Measurements from ENCODE around the gene RHBDL1. TPM values are rescaled to one million over a fixed set of nuclear protein-coding genes. Genes with fewer than 3 reads are reported as not detected.

Gene RHBDL1
- total RNA-seq, 1 donor from 2014 or later: under 0.01 TPM

GRCh38 chr16:636206-637080 is 39.0 kb upstream of the RHBDL1 start, which contains the start of gene METTL26:
Gene METTL26, minus strand, starts transcription at chr16:636305. Its CDS starts 15 bp downstream, at chr16:636290.
- DNase-seq (ENCODE audit: low read depth in 2 of 2): peak; percentile 96 to 97

- DNase-seq (ENCODE audit: low read depth in 2 of 2): peak; percentile 89 to 94
These were observed 38.1 kb upstream of the RHBDL1 start for GRCh38 chr16:637081-638018.

- no peak for DNase-seq (ENCODE audit: low read depth in 2 of 2)
These were observed 37.4 kb upstream of the RHBDL1 start for GRCh38 chr16:638034-638543.

GRCh38 chr16:638836-639235 is 36.6 kb upstream of the RHBDL1 start:
- no peak for DNase-seq (ENCODE audit: low read depth in 2 of 2)

GRCh38 chr16:640614-641013 is 34.9 kb upstream of the RHBDL1 start:
- no peak for DNase-seq (ENCODE audit: low read depth in 2 of 2)

GRCh38 chr16:641326-642188 is 33.9 kb upstream of the RHBDL1 start, which contains the start of gene MCRIP2:
Gene MCRIP2, plus strand, starts transcription at chr16:641828. Its CDS starts 164 bp downstream, at chr16:641992.
- peak; percentile 42 to 60 for DNase-seq (ENCODE audit: low read depth in 2 of 2)

- peak in 1 of 2 donors; percentile 22 for DNase-seq (ENCODE audit: low read depth in 2 of 2)
These were observed 33.1 kb upstream of the RHBDL1 start for GRCh38 chr16:642189-643049.

GRCh38 chr16:643050-643368 is 32.5 kb upstream of the RHBDL1 start:
- DNase-seq (ENCODE audit: low read depth in 2 of 2): no peak

- no peak for DNase-seq (ENCODE audit: low read depth in 2 of 2)
These were observed 30.9 kb upstream of the RHBDL1 start for GRCh38 chr16:644556-644955.

GRCh38 chr16:645852-646678 is 29.4 kb upstream of the RHBDL1 start:
- no peak for DNase-seq (ENCODE audit: low read depth in 2 of 2)

GRCh38 chr16:646679-647172 is 28.7 kb upstream of the RHBDL1 start:
- DNase-seq (ENCODE audit: low read depth in 2 of 2): no peak

GRCh38 chr16:647173-647902 is 28.1 kb upstream of the RHBDL1 start:
- no peak for DNase-seq (ENCODE audit: low read depth in 2 of 2)

- peak in 1 of 2 donors; percentile 37 for DNase-seq (ENCODE audit: low read depth in 2 of 2)
These were observed 27.2 kb upstream of the RHBDL1 start for GRCh38 chr16:648071-648780.

- peak; percentile 91 to 94 for DNase-seq (ENCODE audit: low read depth in 2 of 2)
These were observed 26.5 kb upstream of the RHBDL1 start, which contains the start of gene WDR90 for GRCh38 chr16:648781-649589. Gene WDR90, plus strand, starts transcription at chr16:649365. Its CDS starts 52 bp downstream, at chr16:649417.

GRCh38 chr16:649631-650030 is 25.8 kb upstream of the RHBDL1 start:
- DNase-seq (ENCODE audit: low read depth in 2 of 2): no peak

GRCh38 chr16:651844-652243 is 23.6 kb upstream of the RHBDL1 start:
- DNase-seq (ENCODE audit: low read depth in 2 of 2): no peak

Measured in lung microvascular endothelial cell (primary cell).